ENCODE data around the gene SLC22A25. TPM values are rescaled to one million over a fixed set of nuclear protein-coding genes. Genes with fewer than 3 reads are reported as not detected.

The SLC22A25 gene
- total RNA-seq, 1 experiment from 2014 or later = not detected

- no peaks in the 10 kb centered on the region for H3K36me3 ChIP-seq (ENCODE audit: insufficient read depth, low read length)
- H3K4me2 ChIP-seq (ENCODE audit: low read depth, low read length, poor library complexity, severe bottlenecking) = no peak overlapping the region
- no peak overlapping the region for H3K4me3 ChIP-seq (ENCODE audit: low read length)
- no peaks in the 10 kb centered on the region for H3K9me3 ChIP-seq (ENCODE audit: low read length)
- no peaks in the 10 kb centered on the region for H3K4me1 ChIP-seq (ENCODE audit: low read length)
- H4K20me1 ChIP-seq (ENCODE audit: insufficient read depth, low read depth, low read length) = no peaks in the 10 kb centered on the region
- H2AFZ ChIP-seq (ENCODE audit: low read length) = no peak overlapping the region
- no peak overlapping the region for H3K9ac ChIP-seq (ENCODE audit: low read length)
- no peaks in the 10 kb centered on the region for H3K27me3 ChIP-seq (ENCODE audit: low read length)
- H3K27ac ChIP-seq (ENCODE audit: low read length) = no peak overlapping the region
- H3K79me2 ChIP-seq (ENCODE audit: low read length) = no peaks in the 10 kb centered on the region
- DNase-seq = no peak
- H3K9me2 ChIP-seq (replicated peaks; ENCODE audit: insufficient read depth, low read length) = no peaks in the 10 kb centered on the region
These were observed 29.3 kb downstream of the SLC22A25 start for GRCh38 chr11:63214093-63214492.

- Histone ChIP-seq H3K4me1 (ENCODE audit: low read length) (no peaks in the 10 kb centered on the region), H3K9me3 (ENCODE audit: low read length) (no peaks in the 10 kb centered on the region), H3K27ac (ENCODE audit: low read length) (no peak overlapping the region), H4K20me1 (ENCODE audit: insufficient read depth, low read depth, low read length) (no peaks in the 10 kb centered on the region), H3K9ac (ENCODE audit: low read length) (no peak overlapping the region), H3K36me3 (ENCODE audit: insufficient read depth, low read length) (no peaks in the 10 kb centered on the region), H3K4me2 (ENCODE audit: low read depth, low read length, poor library complexity, severe bottlenecking) (no peak overlapping the region), H3K9me2 (replicated peaks; ENCODE audit: insufficient read depth, low read length) (no peaks in the 10 kb centered on the region), H3K4me3 (ENCODE audit: low read length) (no peak overlapping the region), H3K27me3 (ENCODE audit: low read length) (no peaks in the 10 kb centered on the region; the same call in 1 of the 2 replicates), H3K79me2 (ENCODE audit: low read length) (no peaks in the 10 kb centered on the region), H2AFZ (ENCODE audit: low read length) (no peak overlapping the region)
- DNase-seq = peak; percentile 75
These were observed 30.7 kb downstream of the SLC22A25 start for GRCh38 chr11:63212742-63213141.

- no peaks in the 10 kb centered on the region for H3K9me2 ChIP-seq (replicated peaks; ENCODE audit: insufficient read depth, low read length)
- no peaks in the 10 kb centered on the region for H3K79me2 ChIP-seq (ENCODE audit: low read length)
- no peaks in the 10 kb centered on the region for H3K4me1 ChIP-seq (ENCODE audit: low read length)
- no peaks in the 10 kb centered on the region; the same call in 1 of the 2 replicates for H3K27me3 ChIP-seq (ENCODE audit: low read length)
- H3K4me3 ChIP-seq (ENCODE audit: low read length) = no peak overlapping the region
- H3K27ac ChIP-seq (ENCODE audit: low read length) = no peak overlapping the region
- no peaks in the 10 kb centered on the region for H3K36me3 ChIP-seq (ENCODE audit: insufficient read depth, low read length)
- no peak for DNase-seq
- no peak overlapping the region for H3K4me2 ChIP-seq (ENCODE audit: low read depth, low read length, poor library complexity, severe bottlenecking)
- H4K20me1 ChIP-seq (ENCODE audit: insufficient read depth, low read depth, low read length) = no peaks in the 10 kb centered on the region
- H2AFZ ChIP-seq (ENCODE audit: low read length) = no peak overlapping the region
- H3K9ac ChIP-seq (ENCODE audit: low read length) = no peak overlapping the region
- no peaks in the 10 kb centered on the region for H3K9me3 ChIP-seq (ENCODE audit: low read length)
These were observed 33.3 kb downstream of the SLC22A25 start for GRCh38 chr11:63210111-63210510.

Other genes starting within 250 kb of the SLC22A25 start
- gene SLC22A8, start 227.8 kb downstream of the SLC22A25 start, total RNA-seq (2014; rRNA removed; shearing (Covaris generic); ENCODE audit: low replicate concordance) = not detected in 2 replicates
- gene SLC22A24, start 99.4 kb downstream of the SLC22A25 start, total RNA-seq (2014; rRNA removed; shearing (Covaris generic); ENCODE audit: low replicate concordance) = not detected in 2 replicates
- not detected in 2 replicates for gene SLC22A9, start 126.2 kb upstream of the SLC22A25 start, total RNA-seq (2014; rRNA removed; shearing (Covaris generic); ENCODE audit: low replicate concordance)
- gene PLAAT5, start 247.6 kb upstream of the SLC22A25 start, total RNA-seq (2014; rRNA removed; shearing (Covaris generic); ENCODE audit: low replicate concordance) = not detected in 2 replicates